Peyer's patch (tissue), 4 donors: Measurements from ENCODE around the gene SGK2. TPM values are rescaled to one million over a fixed set of nuclear protein-coding genes. Genes with fewer than 3 reads are reported as not detected.

Experiments
- DNase-seq, 3 donors: peaks; one replicate each; pipeline ENCODE4 v3.0.0-alpha.2; 2017 to 2019
- H3K27ac ChIP-seq, 4 donors: fragments of 200-600 bp; sonication (generic); one replicate each; pipeline ENCODE4 v1.5.1; 2016 to 2019
- H3K27me3 ChIP-seq, 2 donors: fragments of 200-600 bp; sonication (generic); one replicate each; pipeline ENCODE4 v1.5.1; 2019
- H3K36me3 ChIP-seq, 3 donors: fragments of 200-600 bp; sonication (generic); one replicate each; pipeline ENCODE4 v1.5.1; 2016 to 2019
- H3K4me1 ChIP-seq, 4 donors: fragments of 200-600 bp; sonication (generic); one replicate each; pipeline ENCODE4 v1.5.1; 2016 to 2019
- H3K4me3 ChIP-seq, 4 donors: fragments of 200-600 bp; sonication (generic); 1 replicate in 3 of 4; 2 replicates in 1 of 4; pipeline ENCODE4 v1.5.1; 2016 to 2019; ENCODE audit warnings: mild to moderate bottlenecking in 1 of 4
- H3K9me3 ChIP-seq, 4 donors: fragments of 200-600 bp; sonication (generic); one replicate each; pipeline ENCODE4 v1.5.1; 2016 to 2019; ENCODE audit warnings: mild to moderate bottlenecking in 1 of 4
- CTCF ChIP-seq, 6 experiments: fragments of 450-650 bp in 4 of 6; fragments of 200-600 bp in 2 of 6; sonication (generic) in 1 of 6; IDR thresholded peaks; one replicate each; pipeline ENCODE4 v1.5.1; 2017 to 2019; ENCODE audit warnings: antibody characterized with exemption in 6 of 6, mild to moderate bottlenecking in 3 of 6, moderate library complexity in 1 of 6
- POLR2A ChIP-seq, 2 donors: fragments of 450-650 bp; IDR thresholded peaks; one replicate each; pipeline ENCODE4 v1.5.1; 2017; ENCODE audit warnings: antibody characterized with exemption in 2 of 2, mild to moderate bottlenecking in 2 of 2, moderate library complexity in 2 of 2
- total RNA-seq, 4 donors: library from RNA; depleted of rRNA; stranded (reverse); fragments of >200 nt; gene quantifications; one replicate each; pipeline ENCODE4 v1.1.0, GENCODE V29; 2016

Gene SGK2
- total RNA-seq, 4 donors from 2014 or later, result 64.4 to 160 (median 115) TPM

- Histone ChIP-seq H3K36me3 (peaks cover 0 to 14% (median 0%) of the 10 kb centered on the region in 3 donors), H3K9me3 (no peaks in the 10 kb centered on the region), H3K4me3 (no peak overlapping the region), H3K4me1 (peaks cover 0 to 8% (median 0%) of the 10 kb centered on the region in 4 donors), H3K27ac (no peak overlapping the region), H3K27me3 (no peaks in the 10 kb centered on the region)
- no peak for DNase-seq
- TF ChIP-seq CTCF (IDR thresholded peaks at IDR 0.05), result no peak
- no peak for TF ChIP-seq POLR2A (IDR thresholded peaks at IDR 0.05)
Observed at GRCh38 chr20:43536817-43537440, 21.9 kb upstream of the SGK2 start.

GRCh38 chr20:43537921-43538877 lies 20.6 kb upstream of the SGK2 start:
- H3K27ac ChIP-seq, result no peak overlapping the region
- H3K4me3 ChIP-seq, result no peak overlapping the region
- H3K9me3 ChIP-seq, result no peaks in the 10 kb centered on the region
- peak; percentile 60 to 91 (median 86) for TF ChIP-seq CTCF (IDR thresholded peaks at IDR 0.05)
- TF ChIP-seq POLR2A (IDR thresholded peaks at IDR 0.05), result no peak
- H3K36me3 ChIP-seq, result peaks cover 0 to 14% (median 0%) of the 10 kb centered on the region in 3 donors
- DNase-seq, result peak; percentile 66 to 89 (median 71)
- H3K4me1 ChIP-seq, result peaks cover 0 to 8% (median 0%) of the 10 kb centered on the region in 4 donors
- H3K27me3 ChIP-seq, result no peaks in the 10 kb centered on the region

- Histone ChIP-seq H3K4me1 (peaks cover 0 to 8% (median 0%) of the 10 kb centered on the region in 4 donors), H3K9me3 (no peaks in the 10 kb centered on the region), H3K36me3 (peaks cover 0 to 14% (median 0%) of the 10 kb centered on the region in 3 donors), H3K27ac (no peak overlapping the region), H3K27me3 (no peaks in the 10 kb centered on the region), H3K4me3 (no peak overlapping the region)
- DNase-seq, result no peak
- TF ChIP-seq CTCF (IDR thresholded peaks at IDR 0.05) (no peak), POLR2A (IDR thresholded peaks at IDR 0.05) (no peak)
Observed at GRCh38 chr20:43538878-43539700, 19.7 kb upstream of the SGK2 start.

GRCh38 chr20:43539975-43540672 lies 18.7 kb upstream of the SGK2 start:
- peaks cover 0 to 14% (median 0%) of the 10 kb centered on the region in 3 donors for H3K36me3 ChIP-seq
- H3K27ac ChIP-seq, result no peak overlapping the region
- no peak for DNase-seq
- TF ChIP-seq CTCF (IDR thresholded peaks at IDR 0.05), result no peak
- TF ChIP-seq POLR2A (IDR thresholded peaks at IDR 0.05), result no peak
- no peaks in the 10 kb centered on the region for H3K9me3 ChIP-seq
- peaks cover 0 to 8% (median 0%) of the 10 kb centered on the region in 4 donors for H3K4me1 ChIP-seq
- no peaks in the 10 kb centered on the region for H3K27me3 ChIP-seq
- no peak overlapping the region for H3K4me3 ChIP-seq

GRCh38 chr20:43540673-43541060 lies 18.2 kb upstream of the SGK2 start:
- Histone ChIP-seq H3K4me1 (peaks cover 0 to 8% (median 0%) of the 10 kb centered on the region in 4 donors), H3K27ac (no peak overlapping the region), H3K4me3 (no peak overlapping the region), H3K27me3 (no peaks in the 10 kb centered on the region), H3K9me3 (no peaks in the 10 kb centered on the region), H3K36me3 (peaks cover 0 to 14% (median 0%) of the 10 kb centered on the region in 3 donors)
- no peak for TF ChIP-seq CTCF (IDR thresholded peaks at IDR 0.05)
- TF ChIP-seq POLR2A (IDR thresholded peaks at IDR 0.05), result no peak
- DNase-seq, result no peak
